GM20431 (cell line): ENCODE measurements around the gene CALML4.

Experiments
- in situ Hi-C: fragments of 300-500 bp; cut with MseI, MboI; formaldehyde crosslinking; loops from one replicate; pipeline ENCODE4 v1.15.0; 2020; ENCODE audit warnings: low sequenced_read_pairs; ENCODE audit not compliant: unreplicated experiment

Gene CALML4

GRCh38 chr15:68154923-68155559, 50.1 kb downstream of the CALML4 start:
- in situ Hi-C loops = loop anchor here (25.0 kb wide), 1 partner anchor 293 kb away; no protein-coding TSS in a partner anchor

- in situ Hi-C loops = loop anchor here (25.0 kb wide), 1 partner anchor 290 kb away; no protein-coding TSS in a partner anchor
Measured at GRCh38 chr15:68152342-68152741, 52.8 kb downstream of the CALML4 start.

- in situ Hi-C loops = loop anchor here (25.0 kb wide), 1 partner anchor 289 kb away; no protein-coding TSS in a partner anchor
Measured at GRCh38 chr15:68151277-68151676, 53.9 kb downstream of the CALML4 start.

DNA sequence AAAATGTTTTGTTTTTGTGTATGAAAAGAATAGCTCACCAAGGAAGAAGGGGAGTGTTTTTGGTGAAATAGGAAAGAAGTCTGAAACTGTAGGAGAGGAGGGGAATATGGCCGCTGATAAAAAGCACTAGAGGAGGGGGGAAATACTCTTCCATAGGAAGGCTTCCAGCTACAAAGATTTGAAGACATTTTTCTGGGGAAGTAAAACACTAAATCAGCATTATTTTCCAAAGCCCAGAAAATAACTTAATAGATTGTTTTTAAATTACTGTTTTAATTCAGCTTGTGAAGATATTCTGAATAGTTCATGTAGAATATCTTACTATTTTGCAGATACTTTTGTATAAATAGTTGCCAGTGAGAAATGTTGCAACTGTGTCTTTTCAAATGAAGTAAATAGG, 54.9 kb downstream of the CALML4 start:
- in situ Hi-C loops = loop anchor here (25.0 kb wide), 1 partner anchor 288 kb away; no protein-coding TSS in a partner anchor

GRCh38 chr15:68149059-68149458, 56.1 kb downstream of the CALML4 start:
- in situ Hi-C loops = no loop called here

DNA sequence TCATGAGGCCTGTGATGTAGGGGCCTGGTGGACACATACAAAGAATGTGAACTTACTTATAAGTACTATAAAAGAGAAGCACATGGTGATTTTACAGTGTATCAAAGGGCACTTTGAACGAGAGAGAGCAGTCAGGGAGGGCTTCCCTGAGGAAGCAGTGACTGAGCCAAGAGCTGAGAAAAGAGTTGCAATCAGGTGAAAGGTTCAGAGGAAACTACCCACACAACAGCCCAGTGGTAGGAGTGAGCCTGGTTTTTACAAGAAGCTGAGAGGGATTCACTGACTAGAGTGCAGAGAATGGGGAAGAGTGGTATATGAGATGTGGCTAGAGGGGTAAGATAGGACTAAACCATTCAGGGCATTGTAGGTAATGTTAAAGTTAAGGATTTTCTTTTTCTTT, 57.1 kb downstream of the CALML4 start:
- in situ Hi-C loops = no loop called here

GRCh38 chr15:68145706-68146105, 59.4 kb downstream of the CALML4 start:
- in situ Hi-C loops = no loop called here

DNA sequence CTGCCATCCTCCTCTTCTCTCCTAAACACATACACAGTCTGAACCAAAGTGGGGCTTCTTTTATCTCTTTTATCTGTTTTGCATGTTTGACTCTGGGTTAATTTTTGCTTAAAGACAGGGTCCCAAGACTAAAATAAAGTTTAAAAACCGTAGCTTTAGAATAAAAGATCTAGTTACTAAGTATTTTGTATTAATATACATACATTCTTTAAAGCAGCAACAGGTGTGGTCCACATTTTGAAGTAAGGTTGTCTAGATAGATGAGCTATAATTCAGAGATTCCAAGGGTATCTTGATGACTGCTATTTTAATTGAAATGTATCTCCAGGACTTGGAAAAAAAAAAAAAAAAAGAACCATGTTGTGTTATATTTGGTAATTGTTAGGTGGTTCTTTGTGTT, 61.3 kb downstream of the CALML4 start:
- in situ Hi-C loops = no loop called here

GRCh38 chr15:68143129-68143528, 62.0 kb downstream of the CALML4 start:
- in situ Hi-C loops = no loop called here
